GM19351 (cell line): ENCODE results near the gene ADD1.
A peak's percentile ranks its signal among the peaks of the same experiment; 100 is the strongest.

Experiments
- ATAC-seq: cut with Tn5 transposase; IDR thresholded peaks from one replicate; pipeline ENCODE4 v1.9.1; 2021; ENCODE audit warnings: mild to moderate bottlenecking, moderate library complexity; ENCODE audit not compliant: unreplicated experiment

The ADD1 gene, protein sequence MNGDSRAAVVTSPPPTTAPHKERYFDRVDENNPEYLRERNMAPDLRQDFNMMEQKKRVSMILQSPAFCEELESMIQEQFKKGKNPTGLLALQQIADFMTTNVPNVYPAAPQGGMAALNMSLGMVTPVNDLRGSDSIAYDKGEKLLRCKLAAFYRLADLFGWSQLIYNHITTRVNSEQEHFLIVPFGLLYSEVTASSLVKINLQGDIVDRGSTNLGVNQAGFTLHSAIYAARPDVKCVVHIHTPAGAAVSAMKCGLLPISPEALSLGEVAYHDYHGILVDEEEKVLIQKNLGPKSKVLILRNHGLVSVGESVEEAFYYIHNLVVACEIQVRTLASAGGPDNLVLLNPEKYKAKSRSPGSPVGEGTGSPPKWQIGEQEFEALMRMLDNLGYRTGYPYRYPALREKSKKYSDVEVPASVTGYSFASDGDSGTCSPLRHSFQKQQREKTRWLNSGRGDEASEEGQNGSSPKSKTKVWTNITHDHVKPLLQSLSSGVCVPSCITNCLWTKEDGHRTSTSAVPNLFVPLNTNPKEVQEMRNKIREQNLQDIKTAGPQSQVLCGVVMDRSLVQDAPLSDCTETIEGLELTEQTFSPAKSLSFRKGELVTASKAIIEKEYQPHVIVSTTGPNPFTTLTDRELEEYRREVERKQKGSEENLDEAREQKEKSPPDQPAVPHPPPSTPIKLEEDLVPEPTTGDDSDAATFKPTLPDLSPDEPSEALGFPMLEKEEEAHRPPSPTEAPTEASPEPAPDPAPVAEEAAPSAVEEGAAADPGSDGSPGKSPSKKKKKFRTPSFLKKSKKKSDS

DNA sequence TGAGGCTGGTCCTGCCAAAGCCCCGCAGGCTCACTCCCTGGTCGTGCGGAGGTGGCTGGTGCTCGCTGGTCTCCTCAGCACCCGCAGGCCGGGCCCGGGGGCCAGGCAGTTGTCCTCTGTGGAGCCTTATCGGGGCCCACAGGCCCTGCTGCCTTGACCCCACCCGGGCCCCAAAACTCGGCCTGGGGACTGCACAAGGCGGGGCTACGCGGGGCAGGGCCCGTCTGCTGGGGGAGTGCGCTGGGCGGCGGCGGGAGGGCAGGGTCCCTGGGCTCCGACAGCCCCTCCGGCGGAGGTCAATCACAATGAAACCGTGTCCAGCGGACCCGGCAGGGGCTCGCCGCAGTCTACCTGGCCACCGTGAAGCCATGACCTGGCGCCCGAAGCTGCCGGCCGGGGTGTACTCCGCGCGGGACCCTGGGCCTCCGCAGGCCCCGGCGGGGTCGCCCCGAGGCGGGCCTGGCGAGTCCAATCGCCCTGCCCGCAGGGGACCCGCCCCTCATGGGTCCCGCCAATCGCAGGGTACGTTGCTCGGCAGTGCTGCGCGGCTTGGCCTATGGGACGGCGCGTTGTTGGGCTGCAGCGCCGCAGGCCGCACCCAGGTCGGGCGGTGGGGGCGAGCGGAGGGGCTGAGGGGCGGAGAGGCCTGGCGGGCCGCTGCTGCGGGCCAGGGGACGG, at the start of gene ADD1:
ADD1 (plus strand) TSS at position 582 of the 678 bp plus-strand sequence. CDS start 32,072 bp downstream, outside the sequence.
- peak; percentile 82 for ATAC-seq

GRCh38 chr4:2794486-2795299, 49.0 kb upstream of the ADD1 start:
- no peak for ATAC-seq

DNA sequence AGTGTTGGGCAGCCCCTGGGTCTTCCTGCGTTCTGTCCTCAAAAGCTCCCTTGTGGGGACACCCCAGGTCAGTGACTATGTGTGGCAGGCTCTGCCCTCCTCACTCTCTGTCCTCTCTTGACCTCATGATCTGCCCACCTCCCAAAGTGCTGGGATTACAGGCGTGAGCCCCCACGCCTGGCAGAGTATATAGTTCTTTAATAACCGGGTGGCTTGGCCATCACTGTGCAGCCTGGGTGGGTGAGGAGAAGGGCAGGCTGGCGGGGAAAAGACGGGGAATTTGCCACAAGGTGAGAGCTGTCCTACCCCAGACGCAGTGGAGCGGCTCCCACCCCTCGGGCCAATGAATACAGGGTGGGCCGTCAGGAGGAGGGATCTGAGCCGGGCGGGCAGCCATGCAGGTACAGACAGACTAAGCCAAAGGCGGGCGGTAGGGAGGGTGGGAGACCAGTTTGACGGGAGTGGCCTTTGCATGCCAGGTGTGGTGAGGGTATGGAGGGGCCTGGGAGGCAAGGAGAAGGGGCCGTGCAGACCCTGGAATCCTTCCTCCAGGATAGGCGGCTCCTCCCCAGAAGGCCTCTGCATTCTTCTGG, 48.2 kb upstream of the ADD1 start:
- ATAC-seq, result no peak

GRCh38 chr4:2795893-2796848, 47.5 kb upstream of the ADD1 start:
- no peak for ATAC-seq

GRCh38 chr4:2796849-2797544, 46.6 kb upstream of the ADD1 start:
- no peak for ATAC-seq

DNA sequence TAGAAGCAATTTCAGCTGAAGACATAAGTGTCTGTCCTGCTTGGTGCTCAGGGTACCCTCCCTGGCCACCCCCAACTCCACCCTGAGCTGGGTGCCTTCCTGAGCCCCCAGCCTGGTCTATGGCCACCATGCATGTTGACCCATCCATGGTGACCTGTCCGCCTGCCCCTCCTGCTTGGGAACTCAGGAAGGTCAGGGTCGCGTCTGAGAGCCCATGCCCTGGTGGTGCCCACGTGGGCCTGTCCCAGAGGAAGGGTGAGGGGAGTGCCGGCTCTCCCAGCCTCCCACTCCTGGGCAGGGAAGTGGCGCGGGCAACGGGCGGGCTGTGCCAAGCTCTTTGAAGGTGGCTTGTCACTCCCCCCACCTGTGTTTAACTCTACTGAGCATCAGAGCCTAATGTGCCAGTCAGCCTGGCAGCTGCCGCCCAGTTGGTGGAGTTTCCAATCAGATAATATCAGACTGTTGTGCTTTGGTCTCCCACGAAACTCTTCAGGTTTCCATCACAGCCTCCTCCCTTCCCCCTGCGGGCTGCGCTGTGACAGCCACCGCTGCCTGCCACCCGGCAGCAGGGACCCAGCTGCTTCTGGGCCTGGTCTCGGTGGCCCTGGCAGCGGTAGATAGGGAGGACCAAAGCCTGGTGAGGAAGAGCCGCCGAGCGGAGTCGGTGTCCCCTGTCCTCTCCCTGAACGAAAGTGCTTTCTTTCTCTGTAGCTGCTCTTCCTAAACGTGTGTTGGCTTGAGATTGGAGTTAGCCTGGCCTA, 45.9 kb upstream of the ADD1 start:
- ATAC-seq, result no peak

DNA sequence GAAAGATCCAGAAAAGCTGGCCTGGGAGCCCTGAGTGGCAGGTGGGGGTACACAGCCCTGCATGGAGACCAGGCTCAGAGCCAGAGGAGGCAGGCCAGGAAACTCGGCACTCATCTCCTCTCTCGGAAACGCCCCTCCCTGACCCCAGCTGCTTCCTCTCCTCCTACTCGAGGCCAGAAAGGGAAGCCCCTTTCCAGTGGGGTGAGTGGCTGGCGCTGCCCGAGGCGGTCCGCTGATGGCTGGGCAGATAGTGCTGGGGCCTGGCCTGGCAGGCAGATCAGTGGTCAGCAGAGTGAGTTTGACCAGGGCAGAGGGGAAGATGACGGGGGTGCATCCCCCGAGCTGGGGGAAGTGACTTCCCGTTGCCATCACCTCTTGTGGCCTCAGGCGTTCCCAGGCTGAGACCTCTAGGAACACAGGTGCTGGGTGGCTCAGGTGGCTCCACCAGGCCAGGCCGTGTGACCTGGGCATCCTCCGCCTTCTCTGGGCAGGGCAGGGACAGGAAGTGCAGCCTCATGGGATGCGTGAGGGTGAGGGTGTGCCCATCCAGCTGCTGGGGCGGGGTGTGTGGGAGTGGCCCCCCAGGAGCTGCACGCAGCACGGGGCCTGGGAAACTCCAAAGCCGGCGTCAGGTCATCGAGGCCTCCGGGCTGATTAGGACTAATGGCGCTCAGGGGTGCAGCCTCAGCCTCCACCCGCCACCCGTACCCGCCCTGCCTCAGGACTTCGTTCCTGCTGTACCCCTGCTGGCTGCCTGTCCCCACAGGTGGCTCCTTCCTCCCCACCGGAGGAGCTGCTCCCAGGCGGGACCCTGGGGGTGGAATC, 45.0 kb upstream of the ADD1 start:
- ATAC-seq, result peak; percentile 50

GRCh38 chr4:2799224-2799911, 44.3 kb upstream of the ADD1 start:
- ATAC-seq, result no peak

DNA sequence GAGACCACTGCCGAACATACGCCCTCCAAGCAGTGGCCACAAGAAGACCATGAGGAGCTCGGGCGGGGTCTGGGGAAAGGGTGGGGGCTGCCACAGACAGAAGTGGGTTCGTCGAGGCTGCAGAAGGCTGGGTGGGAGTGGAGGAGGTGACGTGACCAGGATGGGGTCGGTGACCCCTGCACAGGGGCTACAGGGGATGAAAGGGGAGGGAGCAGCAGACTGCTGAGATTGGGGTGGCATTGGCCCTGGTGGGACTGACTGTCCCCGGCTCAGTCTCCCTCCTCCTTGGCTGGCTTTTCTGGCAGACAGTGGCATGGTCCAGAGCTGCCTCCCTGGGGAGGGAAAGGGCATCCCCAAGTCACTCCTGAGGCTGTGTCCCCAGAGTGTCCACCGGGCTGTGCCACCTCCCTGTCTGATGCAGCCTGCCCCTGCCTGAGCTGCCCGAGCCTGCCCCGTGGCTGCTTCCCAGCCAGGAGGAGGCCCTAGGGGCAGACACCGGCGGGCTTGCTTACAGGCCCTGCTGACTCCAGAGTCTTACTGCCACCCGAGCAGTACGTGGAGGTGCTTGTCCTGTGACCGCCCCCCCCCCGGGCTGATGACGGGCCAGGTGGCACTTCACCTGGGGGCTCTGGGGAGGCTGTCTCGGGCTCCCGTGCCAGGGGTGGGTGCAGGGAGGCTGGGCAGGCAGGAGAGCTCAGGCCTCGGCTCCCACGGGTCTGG, 43.5 kb upstream of the ADD1 start:
- no peak for ATAC-seq

DNA sequence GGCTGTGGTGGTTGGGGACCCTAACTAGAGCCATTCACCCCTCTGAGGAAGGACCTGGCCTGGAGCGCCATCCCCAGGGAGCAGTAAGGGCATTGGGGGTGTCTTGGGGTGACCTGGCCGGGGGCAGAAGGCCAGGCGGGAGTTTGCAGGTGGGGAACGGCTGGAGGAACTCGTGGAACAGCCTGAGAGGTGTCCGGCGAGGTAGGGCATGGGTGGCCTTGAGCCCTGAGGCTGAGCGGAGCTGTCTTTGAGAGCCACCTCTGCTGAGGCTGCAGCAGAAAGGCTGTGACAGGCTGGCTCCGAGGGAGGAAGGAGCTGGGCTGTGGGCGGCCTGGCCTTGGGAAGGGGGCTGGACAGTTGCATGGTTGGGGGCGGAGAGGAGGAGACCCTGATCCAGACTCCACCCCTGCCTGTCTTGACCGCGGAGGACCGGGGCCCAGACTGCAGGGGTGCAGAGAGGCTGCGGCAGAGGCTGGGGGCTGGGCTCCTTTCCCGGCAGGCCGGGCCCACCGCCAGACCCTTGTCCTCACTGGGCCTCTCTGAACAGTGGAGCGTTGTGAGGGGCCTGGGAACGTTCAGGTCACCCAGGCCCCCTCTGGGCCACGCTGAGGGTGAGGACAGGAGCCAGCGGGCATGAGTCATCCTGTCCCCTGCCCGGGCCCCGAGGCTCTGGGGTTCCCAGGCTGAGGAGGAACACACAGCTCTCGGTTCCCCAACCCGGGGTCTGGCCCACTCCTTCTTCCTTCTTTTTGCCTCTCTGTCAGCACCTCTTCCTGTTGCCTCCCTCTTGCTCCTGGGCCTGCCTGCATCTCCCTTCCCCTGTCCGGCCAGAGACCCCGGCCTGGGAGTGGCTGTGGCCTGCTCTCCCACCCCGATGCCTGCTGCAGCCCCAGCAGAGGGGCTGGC, 42.7 kb upstream of the ADD1 start:
- ATAC-seq, result peak; percentile 57

DNA sequence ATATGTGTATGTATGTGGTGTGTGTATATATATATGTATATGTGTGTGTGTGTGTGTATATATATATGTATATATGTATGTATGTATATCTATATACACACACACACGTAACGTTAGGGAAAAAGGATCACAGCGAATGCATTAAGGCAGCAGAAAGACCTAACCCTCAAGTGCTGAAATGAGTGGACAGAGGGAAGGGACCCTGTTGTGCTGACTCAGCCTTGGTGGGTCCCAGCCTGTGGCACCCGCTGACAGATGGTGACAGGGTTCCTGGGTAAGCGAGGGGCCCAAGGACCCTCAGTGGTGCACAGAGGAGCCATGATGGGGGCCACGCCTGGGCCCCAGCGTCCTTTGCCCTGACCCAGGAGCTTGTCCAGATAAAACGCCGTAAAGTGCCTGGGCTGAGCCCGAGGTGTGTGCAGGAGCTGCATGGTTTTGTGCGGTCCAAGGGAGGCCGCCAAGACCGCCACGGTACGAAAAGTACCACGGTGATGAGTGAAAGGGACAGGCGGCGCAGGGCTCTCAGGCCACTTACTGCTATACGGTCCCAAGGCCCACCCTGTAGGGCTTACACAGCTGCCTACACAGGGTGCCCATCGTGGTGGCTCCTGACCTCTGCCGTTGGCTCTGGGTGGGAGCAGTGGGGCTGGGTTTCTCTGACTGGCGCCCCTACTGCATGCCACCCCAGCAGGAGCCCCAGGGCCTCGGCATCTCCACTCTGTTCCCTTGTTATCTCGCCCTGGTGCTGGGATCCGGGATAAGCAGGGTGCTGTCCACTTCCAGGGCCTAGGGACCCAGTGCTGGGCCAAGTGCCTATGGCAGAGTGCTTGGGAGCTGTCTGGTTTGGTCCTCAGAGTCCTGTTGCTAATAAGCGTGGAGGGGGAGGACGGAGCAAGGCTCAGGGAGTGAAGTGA, 40.8 kb upstream of the ADD1 start:
- ATAC-seq, result no peak

- no peak for ATAC-seq
These were observed 39.8 kb upstream of the ADD1 start for GRCh38 chr4:2803624-2804448.

DNA sequence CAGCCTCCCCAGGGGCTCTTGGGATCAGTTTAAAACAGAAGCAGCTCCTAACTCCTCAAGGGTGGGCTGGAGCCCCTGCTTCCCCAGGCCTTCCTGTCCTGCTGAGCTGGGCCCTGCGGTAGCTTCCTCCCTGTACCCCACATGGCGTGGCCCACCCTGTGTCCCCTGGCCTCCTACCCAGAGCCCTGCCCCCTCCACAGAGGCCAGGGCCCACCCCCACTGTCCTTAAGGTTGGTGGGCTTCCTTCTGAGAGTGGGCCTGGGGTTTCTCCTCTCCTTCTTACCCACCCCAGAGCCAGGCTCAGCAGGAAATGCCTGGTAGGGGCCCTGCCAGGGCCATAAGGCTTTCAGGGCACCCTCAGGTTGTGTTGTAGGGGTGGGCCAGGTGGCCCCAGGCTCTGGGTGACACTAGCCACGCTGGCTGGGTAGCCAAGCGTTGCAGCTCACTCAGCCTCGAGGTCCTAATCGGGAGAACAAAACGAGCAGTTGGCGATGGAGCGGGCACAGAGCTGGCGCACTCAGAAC, 39.1 kb upstream of the ADD1 start:
- ATAC-seq, result no peak
